ENCODE data around the gene PSD4. TPM values are rescaled to one million over a fixed set of nuclear protein-coding genes. Genes with fewer than 3 reads are reported as not detected.

The PSD4 gene
- polyA plus RNA-seq, 1 of the 3 experiments (the other 2 are of a cell fraction), result 0.35 TPM

DNA sequence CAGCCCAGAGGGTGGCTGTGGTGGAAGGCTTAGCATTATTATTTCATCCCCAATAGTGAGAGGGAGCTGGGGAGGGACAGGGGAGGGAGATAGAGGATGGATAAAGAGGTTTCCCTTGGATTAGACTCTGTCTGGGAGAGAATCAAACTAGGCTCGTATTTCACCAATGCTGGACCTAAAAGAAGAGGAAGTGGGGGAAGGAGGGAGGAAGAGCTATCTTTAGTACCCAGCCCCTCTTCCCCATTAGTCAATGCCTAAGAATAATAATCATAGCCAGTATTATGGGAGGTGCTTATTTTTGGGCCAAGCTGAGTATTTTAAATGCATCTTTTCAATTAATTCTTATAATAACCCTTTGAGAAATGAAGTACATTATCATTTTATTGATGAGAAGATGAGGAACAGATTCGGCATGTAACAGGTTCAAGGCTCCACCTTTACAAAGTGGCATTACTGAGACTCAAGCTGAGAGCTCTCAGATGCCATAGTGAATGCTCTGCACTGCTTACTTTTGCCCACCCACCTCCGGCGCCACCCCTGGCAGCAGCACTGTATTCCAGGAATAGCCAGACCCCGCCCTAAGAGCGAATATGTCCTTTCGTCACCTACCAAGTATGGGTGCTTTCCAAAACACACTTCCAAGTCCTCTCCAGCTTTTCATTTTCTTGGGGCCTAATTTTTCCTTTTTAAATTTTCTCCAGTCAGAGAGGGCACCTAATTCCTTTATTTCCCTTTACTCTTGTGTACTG, 83.9 kb downstream of the PSD4 start:
- Histone ChIP-seq H3K79me2 (ENCODE audit: insufficient read depth) (no peaks in the 10 kb centered on the region), H3K4me2 (no peak overlapping the region), H3K9ac (no peak overlapping the region), H2AFZ (ENCODE audit: low read depth) (no peak overlapping the region), H3K9me3 (no peaks in the 10 kb centered on the region), H3K36me3 (replicated peaks in 1 of 2; ENCODE audit: control insufficient read depth in 1 of 2, insufficient read depth in 2 of 2, low read length in 1 of 2) (no peaks in the 10 kb centered on the region), H3K4me3 (ENCODE audit: low read depth in 2 of 2, low read length in 1 of 2) (no peak overlapping the region), H3F3A (replicated peaks; ENCODE audit: insufficient read depth) (no peaks in the 10 kb centered on the region), H3K27ac (ENCODE audit: low read depth in 2 of 2, low read length in 1 of 2) (no peak overlapping the region), H3K4me1 (ENCODE audit: control insufficient read depth in 1 of 2, insufficient read depth in 2 of 2, low read depth in 1 of 2, low read length in 1 of 2) (no peaks in the 10 kb centered on the region), H3K27me3 (ENCODE audit: insufficient read depth) (peaks cover 65% of the 10 kb centered on the region; the same call in 1 of the 2 replicates), H3K9me2 (no peaks in the 10 kb centered on the region), H4K20me1 (ENCODE audit: insufficient read depth) (no peaks in the 10 kb centered on the region)
- WGBS (ENCODE audit: low lambda C conversion rate), result 41% methylated on average over 7 of the region's 7 CpGs
- no peak for DNase-seq
- TF ChIP-seq TCF12 (IDR thresholded peaks at IDR 0.05) (no peak), POLR2AphosphoS5 (IDR thresholded peaks at IDR 0.05; ENCODE audit: low read depth, low read length) (no peak), MEF2A (IDR thresholded peaks at IDR 0.05; ENCODE audit: borderline replicate concordance, low read depth) (no peak), RXRA (IDR thresholded peaks at IDR 0.05; ENCODE audit: borderline replicate concordance, low read depth) (no peak), FOSL2 (IDR thresholded peaks at IDR 0.05; ENCODE audit: borderline replicate concordance, low read depth) (no peak), SIN3A (IDR thresholded peaks at IDR 0.05; ENCODE audit: borderline replicate concordance, low read depth, low read length) (no peak)
- TF ChIP-seq, protein P1, sequence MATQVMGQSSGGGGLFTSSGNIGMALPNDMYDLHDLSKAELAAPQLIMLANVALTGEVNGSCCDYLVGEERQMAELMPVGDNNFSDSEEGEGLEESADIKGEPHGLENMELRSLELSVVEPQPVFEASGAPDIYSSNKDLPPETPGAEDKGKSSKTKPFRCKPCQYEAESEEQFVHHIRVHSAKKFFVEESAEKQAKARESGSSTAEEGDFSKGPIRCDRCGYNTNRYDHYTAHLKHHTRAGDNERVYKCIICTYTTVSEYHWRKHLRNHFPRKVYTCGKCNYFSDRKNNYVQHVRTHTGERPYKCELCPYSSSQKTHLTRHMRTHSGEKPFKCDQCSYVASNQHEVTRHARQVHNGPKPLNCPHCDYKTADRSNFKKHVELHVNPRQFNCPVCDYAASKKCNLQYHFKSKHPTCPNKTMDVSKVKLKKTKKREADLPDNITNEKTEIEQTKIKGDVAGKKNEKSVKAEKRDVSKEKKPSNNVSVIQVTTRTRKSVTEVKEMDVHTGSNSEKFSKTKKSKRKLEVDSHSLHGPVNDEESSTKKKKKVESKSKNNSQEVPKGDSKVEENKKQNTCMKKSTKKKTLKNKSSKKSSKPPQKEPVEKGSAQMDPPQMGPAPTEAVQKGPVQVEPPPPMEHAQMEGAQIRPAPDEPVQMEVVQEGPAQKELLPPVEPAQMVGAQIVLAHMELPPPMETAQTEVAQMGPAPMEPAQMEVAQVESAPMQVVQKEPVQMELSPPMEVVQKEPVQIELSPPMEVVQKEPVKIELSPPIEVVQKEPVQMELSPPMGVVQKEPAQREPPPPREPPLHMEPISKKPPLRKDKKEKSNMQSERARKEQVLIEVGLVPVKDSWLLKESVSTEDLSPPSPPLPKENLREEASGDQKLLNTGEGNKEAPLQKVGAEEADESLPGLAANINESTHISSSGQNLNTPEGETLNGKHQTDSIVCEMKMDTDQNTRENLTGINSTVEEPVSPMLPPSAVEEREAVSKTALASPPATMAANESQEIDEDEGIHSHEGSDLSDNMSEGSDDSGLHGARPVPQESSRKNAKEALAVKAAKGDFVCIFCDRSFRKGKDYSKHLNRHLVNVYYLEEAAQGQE (IDR thresholded peaks at IDR 0.05; ENCODE audit: low read depth, low read length), result no peak
- CTCF ChIA-PET, result interaction anchor here (0.8 to 2.2 kb wide), 7 partner anchors 9 to 132 kb away, joined by 3 to 13 read pairs (median 3); no protein-coding TSS in a partner anchor
- POLR2A ChIA-PET, result no interaction called here

- Histone ChIP-seq H3K4me1 (ENCODE audit: control insufficient read depth in 1 of 2, insufficient read depth in 2 of 2, low read depth in 1 of 2, low read length in 1 of 2) (no peaks in the 10 kb centered on the region), H2AFZ (ENCODE audit: low read depth) (no peak overlapping the region), H4K20me1 (ENCODE audit: insufficient read depth) (no peaks in the 10 kb centered on the region), H3K9me2 (no peaks in the 10 kb centered on the region), H3K4me2 (no peak overlapping the region), H3K9me3 (no peaks in the 10 kb centered on the region), H3K9ac (no peak overlapping the region), H3K27me3 (ENCODE audit: insufficient read depth) (peaks cover 74% of the 10 kb centered on the region; the same call in 1 of the 2 replicates), H3K27ac (ENCODE audit: low read depth in 2 of 2, low read length in 1 of 2) (no peak overlapping the region), H3F3A (replicated peaks; ENCODE audit: insufficient read depth) (no peaks in the 10 kb centered on the region), H3K79me2 (ENCODE audit: insufficient read depth) (no peaks in the 10 kb centered on the region), H3K4me3 (ENCODE audit: low read depth in 2 of 2, low read length in 1 of 2) (no peak overlapping the region), H3K36me3 (replicated peaks in 1 of 2; ENCODE audit: control insufficient read depth in 1 of 2, insufficient read depth in 2 of 2, low read length in 1 of 2) (no peaks in the 10 kb centered on the region)
- ChIA-PET CTCF (interaction anchor here (1.1 to 7.0 kb wide), 4 partner anchors 10 to 132 kb away, joined by 3 to 37 read pairs (median 8); no protein-coding TSS in a partner anchor), POLR2A (no interaction called here)
- WGBS (ENCODE audit: low lambda C conversion rate), result 47% methylated on average over 6 of the region's 6 CpGs
- DNase-seq, result no peak
- TF ChIP-seq, protein P1 (IDR thresholded peaks at IDR 0.05; ENCODE audit: low read depth, low read length), result no peak
- TF ChIP-seq JUND (IDR thresholded peaks at IDR 0.05) (no peak), SMC3 (IDR thresholded peaks at IDR 0.05; ENCODE audit: low read depth, low read length) (no peak), NFIC (IDR thresholded peaks at IDR 0.05; ENCODE audit: borderline replicate concordance) (no peak), RCOR1 (IDR thresholded peaks at IDR 0.05; ENCODE audit: low read length) (no peak), TEAD4 (IDR thresholded peaks at IDR 0.05; ENCODE audit: borderline replicate concordance, insufficient read depth) (no peak)
- TF ChIP-seq, protein P2, sequence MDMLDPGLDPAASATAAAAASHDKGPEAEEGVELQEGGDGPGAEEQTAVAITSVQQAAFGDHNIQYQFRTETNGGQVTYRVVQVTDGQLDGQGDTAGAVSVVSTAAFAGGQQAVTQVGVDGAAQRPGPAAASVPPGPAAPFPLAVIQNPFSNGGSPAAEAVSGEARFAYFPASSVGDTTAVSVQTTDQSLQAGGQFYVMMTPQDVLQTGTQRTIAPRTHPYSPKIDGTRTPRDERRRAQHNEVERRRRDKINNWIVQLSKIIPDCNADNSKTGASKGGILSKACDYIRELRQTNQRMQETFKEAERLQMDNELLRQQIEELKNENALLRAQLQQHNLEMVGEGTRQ (IDR thresholded peaks at IDR 0.05; ENCODE audit: borderline replicate concordance, low read depth, low read length), result no peak
- TF ChIP-seq, protein P3, sequence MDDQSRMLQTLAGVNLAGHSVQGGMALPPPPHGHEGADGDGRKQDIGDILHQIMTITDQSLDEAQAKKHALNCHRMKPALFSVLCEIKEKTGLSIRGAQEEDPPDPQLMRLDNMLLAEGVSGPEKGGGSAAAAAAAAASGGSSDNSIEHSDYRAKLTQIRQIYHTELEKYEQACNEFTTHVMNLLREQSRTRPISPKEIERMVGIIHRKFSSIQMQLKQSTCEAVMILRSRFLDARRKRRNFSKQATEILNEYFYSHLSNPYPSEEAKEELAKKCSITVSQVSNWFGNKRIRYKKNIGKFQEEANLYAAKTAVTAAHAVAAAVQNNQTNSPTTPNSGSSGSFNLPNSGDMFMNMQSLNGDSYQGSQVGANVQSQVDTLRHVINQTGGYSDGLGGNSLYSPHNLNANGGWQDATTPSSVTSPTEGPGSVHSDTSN (IDR thresholded peaks at IDR 0.05), result no peak
These were observed 84.8 kb downstream of the PSD4 start for GRCh38 chr2:113258471-113259147.

Data from SK-N-SH (cell line).